Measurements from ENCODE around the gene CENPX. TPM values are rescaled to one million over a fixed set of nuclear protein-coding genes. Genes with fewer than 3 reads are reported as not detected.

CENPX gene
- total and polyA plus RNA-seq, 2 of the 13 experiments (the other 11 are each of a cell fraction or from before 2014, with no cell fraction given) = 92.7 to 170 TPM

- no peak for TF ChIP-seq ZHX2 (IDR thresholded peaks at IDR 0.05; ENCODE audit: low read depth)
- no peak for TF ChIP-seq ZHX2 (CRISPR knock-in tag; IDR thresholded peaks at IDR 0.05; ENCODE audit: borderline replicate concordance)
- no peak for TF ChIP-seq ZNF709 (CRISPR knock-in tag; IDR thresholded peaks at IDR 0.05)
- no peak for TF ChIP-seq AGO1 (IDR thresholded peaks at IDR 0.05; ENCODE audit: low read depth, low read length, poor library complexity, severe bottlenecking)
- no peak for TF ChIP-seq IKZF1 (IDR thresholded peaks at IDR 0.05)
- peak; percentile 71 for TF ChIP-seq KDM6A (CRISPR knock-in tag; IDR thresholded peaks at IDR 0.05; ENCODE audit: low read depth)
- TF ChIP-seq, protein P1, sequence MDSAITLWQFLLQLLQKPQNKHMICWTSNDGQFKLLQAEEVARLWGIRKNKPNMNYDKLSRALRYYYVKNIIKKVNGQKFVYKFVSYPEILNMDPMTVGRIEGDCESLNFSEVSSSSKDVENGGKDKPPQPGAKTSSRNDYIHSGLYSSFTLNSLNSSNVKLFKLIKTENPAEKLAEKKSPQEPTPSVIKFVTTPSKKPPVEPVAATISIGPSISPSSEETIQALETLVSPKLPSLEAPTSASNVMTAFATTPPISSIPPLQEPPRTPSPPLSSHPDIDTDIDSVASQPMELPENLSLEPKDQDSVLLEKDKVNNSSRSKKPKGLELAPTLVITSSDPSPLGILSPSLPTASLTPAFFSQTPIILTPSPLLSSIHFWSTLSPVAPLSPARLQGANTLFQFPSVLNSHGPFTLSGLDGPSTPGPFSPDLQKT (CRISPR knock-in tag; IDR thresholded peaks at IDR 0.05; ENCODE audit: borderline replicate concordance) = no peak
- no peak for TF ChIP-seq ZNF7 (CRISPR knock-in tag; IDR thresholded peaks at IDR 0.05)
- no peak for TF ChIP-seq ZNF678 (CRISPR knock-in tag; IDR thresholded peaks at IDR 0.05)
- peak; percentile 72 for TF ChIP-seq SRSF1 (optimal IDR thresholded peaks at IDR 0.05; ENCODE audit: low read depth, low read length)
- TF ChIP-seq, protein P2, sequence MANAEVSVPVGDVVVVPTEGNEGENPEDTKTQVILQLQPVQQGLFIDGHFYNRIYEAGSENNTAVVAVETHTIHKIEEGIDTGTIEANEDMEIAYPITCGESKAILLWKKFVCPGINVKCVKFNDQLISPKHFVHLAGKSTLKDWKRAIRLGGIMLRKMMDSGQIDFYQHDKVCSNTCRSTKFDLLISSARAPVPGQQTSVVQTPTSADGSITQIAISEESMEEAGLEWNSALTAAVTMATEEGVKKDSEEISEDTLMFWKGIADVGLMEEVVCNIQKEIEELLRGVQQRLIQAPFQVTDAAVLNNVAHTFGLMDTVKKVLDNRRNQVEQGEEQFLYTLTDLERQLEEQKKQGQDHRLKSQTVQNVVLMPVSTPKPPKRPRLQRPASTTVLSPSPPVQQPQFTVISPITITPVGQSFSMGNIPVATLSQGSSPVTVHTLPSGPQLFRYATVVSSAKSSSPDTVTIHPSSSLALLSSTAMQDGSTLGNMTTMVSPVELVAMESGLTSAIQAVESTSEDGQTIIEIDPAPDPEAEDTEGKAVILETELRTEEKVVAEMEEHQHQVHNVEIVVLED (CRISPR knock-in tag; IDR thresholded peaks at IDR 0.05; ENCODE audit: borderline replicate concordance) = peak; percentile 71
- no peak for TF ChIP-seq ZNF337 (CRISPR knock-in tag; IDR thresholded peaks at IDR 0.05; ENCODE audit: borderline replicate concordance, low read depth)
- TF ChIP-seq HDAC6 (IDR thresholded peaks at IDR 0.05; ENCODE audit: low read depth, low read length) = no peak
- TF ChIP-seq CHD4 (IDR thresholded peaks at IDR 0.05; ENCODE audit: borderline replicate concordance, low read length) = no peak
- TF ChIP-seq PRDM10 (CRISPR knock-in tag; IDR thresholded peaks at IDR 0.05; ENCODE audit: low read depth) = no peak
- peak; percentile 58; the same call in 1 of the 2 replicates for TF ChIP-seq ZSCAN9 (CRISPR knock-in tag; IDR thresholded peaks at IDR 0.05; ENCODE audit: borderline replicate concordance)
Observed at GRCh38 chr17:82056729-82057621, 34.3 kb upstream of the CENPX start (continued).

Measured in HepG2 (cell line).